ENCODE data around the gene WDFY3.

DNA sequence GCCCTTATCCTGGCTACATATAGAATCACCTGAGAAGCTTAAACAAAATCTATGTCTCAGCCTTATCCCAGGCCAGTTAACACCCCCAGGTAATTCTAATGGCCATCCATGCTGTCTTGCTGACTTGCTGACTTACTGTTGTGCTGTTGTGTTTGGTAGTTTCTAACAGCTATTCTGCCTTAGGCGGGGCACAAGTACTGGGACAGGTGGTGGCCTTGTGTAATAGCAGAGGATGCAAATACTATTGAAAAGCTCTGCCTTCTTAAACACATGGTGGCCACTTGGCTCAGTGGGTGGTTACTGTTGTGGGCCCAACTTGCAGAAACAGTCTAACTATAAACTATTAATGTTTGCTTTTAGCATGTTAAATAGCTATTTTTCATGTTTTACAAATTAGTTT, 327.3 kb downstream of the WDFY3 start:
- TF ChIP-seq EZH2phosphoT487 (IDR thresholded peaks at IDR 0.05; ENCODE audit: low read depth, severe bottlenecking, unreplicated experiment): no peak
- TF ChIP-seq, protein P1, sequence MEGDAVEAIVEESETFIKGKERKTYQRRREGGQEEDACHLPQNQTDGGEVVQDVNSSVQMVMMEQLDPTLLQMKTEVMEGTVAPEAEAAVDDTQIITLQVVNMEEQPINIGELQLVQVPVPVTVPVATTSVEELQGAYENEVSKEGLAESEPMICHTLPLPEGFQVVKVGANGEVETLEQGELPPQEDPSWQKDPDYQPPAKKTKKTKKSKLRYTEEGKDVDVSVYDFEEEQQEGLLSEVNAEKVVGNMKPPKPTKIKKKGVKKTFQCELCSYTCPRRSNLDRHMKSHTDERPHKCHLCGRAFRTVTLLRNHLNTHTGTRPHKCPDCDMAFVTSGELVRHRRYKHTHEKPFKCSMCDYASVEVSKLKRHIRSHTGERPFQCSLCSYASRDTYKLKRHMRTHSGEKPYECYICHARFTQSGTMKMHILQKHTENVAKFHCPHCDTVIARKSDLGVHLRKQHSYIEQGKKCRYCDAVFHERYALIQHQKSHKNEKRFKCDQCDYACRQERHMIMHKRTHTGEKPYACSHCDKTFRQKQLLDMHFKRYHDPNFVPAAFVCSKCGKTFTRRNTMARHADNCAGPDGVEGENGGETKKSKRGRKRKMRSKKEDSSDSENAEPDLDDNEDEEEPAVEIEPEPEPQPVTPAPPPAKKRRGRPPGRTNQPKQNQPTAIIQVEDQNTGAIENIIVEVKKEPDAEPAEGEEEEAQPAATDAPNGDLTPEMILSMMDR (IDR thresholded peaks at IDR 0.05; ENCODE audit: poor library complexity): no peak
- no peak for TF ChIP-seq EZH2 (IDR thresholded peaks at IDR 0.05; ENCODE audit: borderline replicate concordance)

Measured in hepatocyte (in vitro differentiated cells).